Thyroid gland (tissue), 4 donors: ENCODE data around the gene AFAP1.
"Not testable (repeated sequence)": the region's sequence is repeated elsewhere in the genome, so short reads cannot be mapped to it uniquely, and the experiment has no call there.

Source experiments
- CTCF ChIP-seq, 6 experiments: fragments of 200-600 bp in 3 of 6; fragments of 450-650 bp in 3 of 6; sonication (generic) in 3 of 6; IDR thresholded peaks; one replicate each; pipeline ENCODE4 v1.5.1; 2016 to 2019; ENCODE audit warnings: antibody characterized with exemption in 6 of 6, mild to moderate bottlenecking in 2 of 6, inconsistent platforms in 1 of 6, moderate library complexity in 1 of 6
- POLR2A ChIP-seq, 2 donors: fragments of 450-650 bp; IDR thresholded peaks; one replicate each; pipeline ENCODE4 v1.6.1; 2017; ENCODE audit warnings: antibody characterized with exemption in 2 of 2, mild to moderate bottlenecking in 2 of 2, moderate library complexity in 1 of 2

DNA sequence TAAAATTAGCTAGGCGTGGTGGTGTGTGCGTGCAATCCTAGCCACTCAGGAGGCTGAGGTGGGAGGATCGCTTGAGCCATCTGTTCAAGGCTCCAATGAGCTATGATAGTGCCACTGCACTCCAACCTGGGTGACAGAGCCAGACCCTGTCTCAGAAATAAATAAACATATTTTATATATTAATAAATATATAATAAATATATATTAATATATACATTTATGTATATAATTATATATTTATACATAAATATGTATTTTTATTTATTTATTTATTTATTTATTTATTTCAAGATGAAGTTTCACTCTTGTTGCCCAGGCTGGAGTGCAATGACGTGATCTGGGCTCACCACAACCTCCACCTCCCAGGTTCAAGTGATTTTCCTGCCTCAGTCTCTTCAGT lies 4.0 kb upstream of the AFAP1 start:
- not testable (repeated sequence) for TF ChIP-seq CTCF, POLR2A (IDR thresholded peaks at IDR 0.05)
